Neural progenitor cell (in vitro differentiated cells): Measurements from ENCODE around the gene MCF2L2. TPM values are rescaled to one million over a fixed set of nuclear protein-coding genes. Genes with fewer than 3 reads are reported as not detected.

Experiments
- DNase-seq: peaks from one replicate; pipeline ENCODE4 v3.0.0-alpha.2; 2016; ENCODE audit warnings: low spot score
- H2AFZ ChIP-seq: fragments of 200-600 bp; sonication (generic); replicated peaks from 2 replicates; pipeline ENCODE4 v1.6.1; 2016; ENCODE audit warnings: antibody characterized with exemption
- H3F3A ChIP-seq: fragments of 200-600 bp; sonication (generic); 2 replicates; pipeline ENCODE4 v1.6.1; 2016; ENCODE audit warnings: antibody characterized with exemption, low read depth
- H3K27ac ChIP-seq: fragments of 200-600 bp; sonication (generic); 2 replicates; pipeline ENCODE4 v1.5.1; 2016; ENCODE audit warnings: mild to moderate bottlenecking
- H3K27me3 ChIP-seq: fragments of 200-600 bp; sonication (generic); 2 replicates; pipeline ENCODE4 v1.6.1; 2016; ENCODE audit warnings: mild to moderate bottlenecking, moderate library complexity
- H3K36me3 ChIP-seq: fragments of 200-600 bp; sonication (generic); 2 replicates; pipeline ENCODE4 v1.5.1; 2016
- H3K4me1 ChIP-seq: fragments of 200-600 bp; sonication (generic); 2 replicates; pipeline ENCODE4 v1.6.1; 2016; ENCODE audit warnings: mixed run types
- H3K4me2 ChIP-seq: fragments of 200-600 bp; sonication (generic); 2 replicates; pipeline ENCODE4 v1.6.1; 2016
- H3K4me3 ChIP-seq: fragments of 200-600 bp; sonication (generic); 2 replicates; pipeline ENCODE4 v1.5.1; 2016
- H3K79me2 ChIP-seq: fragments of 200-600 bp; sonication (generic); 2 replicates; pipeline ENCODE4 v1.6.1; 2016; ENCODE audit warnings: low read depth
- H3K9ac ChIP-seq: fragments of 200-600 bp; sonication (generic); 2 replicates; pipeline ENCODE4 v1.6.1; 2016
- H3K9me3 ChIP-seq: fragments of 200-600 bp; sonication (generic); 2 replicates; pipeline ENCODE4 v1.5.1; 2016; ENCODE audit warnings: low read depth
- H4K20me1 ChIP-seq: fragments of 200-600 bp; sonication (generic); 2 replicates; pipeline ENCODE4 v1.6.1; 2016; ENCODE audit warnings: low read depth
- H3K27ac Mint-ChIP-seq: 3 replicates; pipeline ENCODE4 v1.8.0; 2021; ENCODE audit warnings: mixed read lengths
- H3K27me3 Mint-ChIP-seq: 2 replicates; pipeline ENCODE4 v1.8.0; 2022; ENCODE audit warnings: low read depth, mild to moderate bottlenecking, inconsistent platforms, moderate library complexity, mixed read lengths; ENCODE audit not compliant: insufficient read depth
- H3K36me3 Mint-ChIP-seq: 3 replicates; pipeline ENCODE4 v1.8.0; 2021; ENCODE audit warnings: mixed read lengths
- H3K4me1 Mint-ChIP-seq: 3 replicates; pipeline ENCODE4 v1.8.0; 2021; ENCODE audit warnings: mixed read lengths
- H3K4me3 Mint-ChIP-seq: 3 replicates; pipeline ENCODE4 v1.8.0; 2021; ENCODE audit warnings: mild to moderate bottlenecking, moderate library complexity, mixed read lengths
- H3K9me3 Mint-ChIP-seq: 3 replicates; pipeline ENCODE4 v1.8.0; 2020; ENCODE audit warnings: mixed read lengths
- CTCF ChIP-seq: fragments of 200-600 bp; sonication (generic); IDR thresholded peaks from 2 replicates; pipeline ENCODE4 v1.5.1; 2017; ENCODE audit warnings: antibody characterized with exemption, mild to moderate bottlenecking
- EZH2 ChIP-seq: fragments of 200-600 bp; sonication (generic); IDR thresholded peaks from 2 replicates; pipeline ENCODE4 v1.6.1; 2017; ENCODE audit warnings: antibody characterized with exemption, mild to moderate bottlenecking, moderate library complexity
- EZH2phosphoT487 ChIP-seq: fragments of 200-600 bp; sonication (generic); IDR thresholded peaks from 2 replicates; pipeline ENCODE4 v1.6.1; 2017; ENCODE audit warnings: antibody characterized with exemption
- total RNA-seq: library from RNA; depleted of rRNA; stranded (reverse); fragments of >200 nt; gene quantifications from 2 replicates; pipeline ENCODE4 v1.2.3, GENCODE V29; 2015; ENCODE audit warnings: low replicate concordance

The MCF2L2 gene
- total RNA-seq, 1 donor from 2014 or later, result 11.1 TPM

- Histone ChIP-seq H3K27me3 (no peaks in the 10 kb centered on the region), H2AFZ (no peak overlapping the region), H3K4me1 (no peaks in the 10 kb centered on the region), H3K4me3 (no peak overlapping the region), H3K36me3 (no peaks in the 10 kb centered on the region), H3K9me3 (peaks cover 4% of the 10 kb centered on the region), H3F3A (no peaks in the 10 kb centered on the region), H4K20me1 (no peaks in the 10 kb centered on the region), H3K27ac (no peak overlapping the region), H3K79me2 (no peaks in the 10 kb centered on the region), H3K9ac (no peak overlapping the region), H3K4me2 (no peak overlapping the region)
- no peak overlapping the region for H3K27ac Mint-ChIP-seq
- H3K36me3 Mint-ChIP-seq, result no peaks in the 10 kb centered on the region
- DNase-seq, result no peak
- H3K4me3 Mint-ChIP-seq, result no peak overlapping the region
- no peaks in the 10 kb centered on the region for H3K4me1 Mint-ChIP-seq
- TF ChIP-seq EZH2phosphoT487, result no peak
- TF ChIP-seq CTCF, result no peak
- no peak for TF ChIP-seq EZH2
- peaks cover 4% of the 10 kb centered on the region for H3K27me3 Mint-ChIP-seq
- peaks cover 19% of the 10 kb centered on the region for H3K9me3 Mint-ChIP-seq
Measured at GRCh38 chr3:183350164-183350563, 78.3 kb downstream of the MCF2L2 start.

- Mint-ChIP-seq H3K4me1 (no peaks in the 10 kb centered on the region), H3K27me3 (peaks cover 4% of the 10 kb centered on the region), H3K4me3 (no peak overlapping the region), H3K36me3 (no peaks in the 10 kb centered on the region), H3K27ac (no peak overlapping the region), H3K9me3 (peaks cover 23% of the 10 kb centered on the region)
- H3K4me1 ChIP-seq, result no peaks in the 10 kb centered on the region
- TF ChIP-seq EZH2 (no peak), CTCF (no peak), EZH2phosphoT487 (no peak)
- H3K27ac ChIP-seq, result no peak overlapping the region
- H4K20me1 ChIP-seq, result no peaks in the 10 kb centered on the region
- peaks cover 4% of the 10 kb centered on the region for H3K9me3 ChIP-seq
- H3K4me3 ChIP-seq, result no peak overlapping the region
- no peak for DNase-seq
- no peaks in the 10 kb centered on the region for H3K79me2 ChIP-seq
- H3K9ac ChIP-seq, result no peak overlapping the region
- no peaks in the 10 kb centered on the region for H3K36me3 ChIP-seq
- no peak overlapping the region for H2AFZ ChIP-seq
- H3F3A ChIP-seq, result no peaks in the 10 kb centered on the region
- no peaks in the 10 kb centered on the region for H3K27me3 ChIP-seq
- H3K4me2 ChIP-seq, result no peak overlapping the region
Measured at GRCh38 chr3:183349421-183350157, 78.8 kb downstream of the MCF2L2 start.

- Histone ChIP-seq H3K36me3 (no peaks in the 10 kb centered on the region), H2AFZ (no peak overlapping the region), H3K9me3 (peaks cover 4% of the 10 kb centered on the region), H3K4me1 (peaks cover 7% of the 10 kb centered on the region), H3K9ac (no peak overlapping the region), H4K20me1 (no peaks in the 10 kb centered on the region), H3K79me2 (no peaks in the 10 kb centered on the region), H3K4me2 (no peak overlapping the region), H3F3A (no peaks in the 10 kb centered on the region), H3K27me3 (no peaks in the 10 kb centered on the region), H3K4me3 (no peak overlapping the region), H3K27ac (no peak overlapping the region)
- peaks cover 2% of the 10 kb centered on the region for H3K27me3 Mint-ChIP-seq
- TF ChIP-seq EZH2phosphoT487, result no peak
- TF ChIP-seq EZH2, result no peak
- no peak for TF ChIP-seq CTCF
- DNase-seq, result no peak
- no peak overlapping the region for H3K27ac Mint-ChIP-seq
- peaks cover 2% of the 10 kb centered on the region for H3K36me3 Mint-ChIP-seq
- no peak overlapping the region for H3K4me3 Mint-ChIP-seq
- peaks cover 23% of the 10 kb centered on the region for H3K9me3 Mint-ChIP-seq
- peaks cover 11% of the 10 kb centered on the region for H3K4me1 Mint-ChIP-seq
Measured at GRCh38 chr3:183342824-183343223, 85.6 kb downstream of the MCF2L2 start.
